ENCODE results near the gene PSMD9. TPM values are rescaled to one million over a fixed set of nuclear protein-coding genes. Genes with fewer than 3 reads are reported as not detected.

PSMD9 gene
- total RNA-seq, 5 donors from 2014 or later (not counting 1 experiment from before 2014, with no cell fraction given), result 42.1 to 57.3 (median 48.1) TPM

GRCh38 chr12:121939992-121940766 lies 51.6 kb downstream of the PSMD9 start:
- Histone ChIP-seq H3K9me3 (no peaks in the 10 kb centered on the region), H3K36me3 (ENCODE audit: control insufficient read depth in 2 of 2, extremely low read depth in 1 of 2, insufficient read depth in 1 of 2, low read length in 1 of 2) (no peaks in the 10 kb centered on the region), H3K27ac (ENCODE audit: low read length) (no peak overlapping the region), H3K4me3 (ENCODE audit: control insufficient read depth in 1 of 2, extremely low read depth in 1 of 2, low read length in 1 of 2) (no peak overlapping the region), H3K4me1 (ENCODE audit: control insufficient read depth in 1 of 2, extremely low read depth in 1 of 2, insufficient read depth in 2 of 2, low read length in 2 of 2) (peaks cover 0 to 2% of the 10 kb centered on the region in 2 experiments), H3K27me3 (replicated peaks in 1 of 2; ENCODE audit: control insufficient read depth in 2 of 2, extremely low read depth in 1 of 2, insufficient read depth in 2 of 2, low read length in 1 of 2) (no peaks in the 10 kb centered on the region)
- H3K36me3 Mint-ChIP-seq, result peaks cover 16% of the 10 kb centered on the region
- H3K27ac Mint-ChIP-seq, result no peak overlapping the region
- 85% methylated on average over 2 of the region's 4 CpGs for WGBS (ENCODE audit: insufficient coverage)
- no peaks in the 10 kb centered on the region for H3K27me3 Mint-ChIP-seq
- CTCF ChIA-PET, result no interaction called here
- H3K4me3 Mint-ChIP-seq, result no peak overlapping the region
- no peak for ATAC-seq (replicated peaks in 1 of 4)
- DNase-seq, result no peak
- H3K4me1 Mint-ChIP-seq, result peaks cover 6 to 7% (median 7%) of the 10 kb centered on the region in 3 donors
- no peaks in the 10 kb centered on the region for H3K9me3 Mint-ChIP-seq
- POLR2A ChIA-PET, result no interaction called here

- H3K4me3 ChIP-seq (ENCODE audit: control insufficient read depth in 1 of 2, extremely low read depth in 1 of 2, low read length in 1 of 2), result no peak overlapping the region
- CTCF ChIA-PET, result no interaction called here
- POLR2A ChIA-PET, result no interaction called here
- WGBS (ENCODE audit: insufficient coverage), result 95% methylated on average over 7 of the region's 15 CpGs
- DNase-seq (no peak), ATAC-seq (replicated peaks in 1 of 4) (no peak)
- Mint-ChIP-seq H3K27ac (no peak overlapping the region), H3K4me3 (no peak overlapping the region), H3K9me3 (no peaks in the 10 kb centered on the region), H3K4me1 (peaks cover 6 to 7% (median 7%) of the 10 kb centered on the region in 3 donors), H3K27me3 (no peaks in the 10 kb centered on the region), H3K36me3 (peaks cover 8% of the 10 kb centered on the region)
- no peak overlapping the region for H3K27ac ChIP-seq (ENCODE audit: low read length)
- H3K36me3 ChIP-seq (ENCODE audit: control insufficient read depth in 2 of 2, extremely low read depth in 1 of 2, insufficient read depth in 1 of 2, low read length in 1 of 2), result no peaks in the 10 kb centered on the region
- peaks cover 0 to 2% of the 10 kb centered on the region in 2 experiments for H3K4me1 ChIP-seq (ENCODE audit: control insufficient read depth in 1 of 2, extremely low read depth in 1 of 2, insufficient read depth in 2 of 2, low read length in 2 of 2)
- no peaks in the 10 kb centered on the region for H3K27me3 ChIP-seq (replicated peaks in 1 of 2; ENCODE audit: control insufficient read depth in 2 of 2, extremely low read depth in 1 of 2, insufficient read depth in 2 of 2, low read length in 1 of 2)
- H3K9me3 ChIP-seq, result no peaks in the 10 kb centered on the region
These were observed 53.6 kb downstream of the PSMD9 start for GRCh38 chr12:121942145-121942718.

GRCh38 chr12:121943926-121944325 lies 55.3 kb downstream of the PSMD9 start:
- Histone ChIP-seq H3K27ac (ENCODE audit: low read length) (no peak overlapping the region), H3K4me1 (ENCODE audit: control insufficient read depth in 1 of 2, extremely low read depth in 1 of 2, insufficient read depth in 2 of 2, low read length in 2 of 2) (peaks cover 0 to 2% of the 10 kb centered on the region in 2 experiments), H3K36me3 (ENCODE audit: control insufficient read depth in 2 of 2, extremely low read depth in 1 of 2, insufficient read depth in 1 of 2, low read length in 1 of 2) (no peaks in the 10 kb centered on the region), H3K9me3 (no peaks in the 10 kb centered on the region), H3K27me3 (replicated peaks in 1 of 2; ENCODE audit: control insufficient read depth in 2 of 2, extremely low read depth in 1 of 2, insufficient read depth in 2 of 2, low read length in 1 of 2) (peaks cover 0 to 3% of the 10 kb centered on the region in 2 experiments), H3K4me3 (ENCODE audit: control insufficient read depth in 1 of 2, extremely low read depth in 1 of 2, low read length in 1 of 2) (no peak overlapping the region)
- H3K36me3 Mint-ChIP-seq, result peaks cover 3% of the 10 kb centered on the region
- H3K27me3 Mint-ChIP-seq, result no peaks in the 10 kb centered on the region
- DNase-seq (no peak), ATAC-seq (replicated peaks in 1 of 4) (no peak)
- no peaks in the 10 kb centered on the region for H3K9me3 Mint-ChIP-seq
- H3K27ac Mint-ChIP-seq, result no peak overlapping the region
- ChIA-PET POLR2A (no interaction called here), CTCF (no interaction called here)
- H3K4me3 Mint-ChIP-seq, result no peak overlapping the region
- H3K4me1 Mint-ChIP-seq, result peaks cover 0 to 2% (median 0%) of the 10 kb centered on the region in 3 donors

- no peak overlapping the region for H3K4me3 Mint-ChIP-seq
- no peak for ATAC-seq (replicated peaks in 1 of 4)
- no peaks in the 10 kb centered on the region for H3K4me1 ChIP-seq (ENCODE audit: control insufficient read depth in 1 of 2, extremely low read depth in 1 of 2, insufficient read depth in 2 of 2, low read length in 2 of 2)
- no peaks in the 10 kb centered on the region for H3K9me3 Mint-ChIP-seq
- H3K36me3 Mint-ChIP-seq, result peaks cover 3% of the 10 kb centered on the region
- H3K9me3 ChIP-seq, result no peaks in the 10 kb centered on the region
- DNase-seq, result no peak
- no peaks in the 10 kb centered on the region for H3K36me3 ChIP-seq (ENCODE audit: control insufficient read depth in 2 of 2, extremely low read depth in 1 of 2, insufficient read depth in 1 of 2, low read length in 1 of 2)
- ChIA-PET CTCF (no interaction called here), POLR2A (no interaction called here)
- H3K4me1 Mint-ChIP-seq, result no peaks in the 10 kb centered on the region
- peaks cover 0 to 3% of the 10 kb centered on the region in 2 experiments for H3K27me3 ChIP-seq (replicated peaks in 1 of 2; ENCODE audit: control insufficient read depth in 2 of 2, extremely low read depth in 1 of 2, insufficient read depth in 2 of 2, low read length in 1 of 2)
- H3K27me3 Mint-ChIP-seq, result no peaks in the 10 kb centered on the region
- WGBS (ENCODE audit: insufficient coverage), result 100% methylated on average over 1 of the region's 2 CpGs
- H3K27ac Mint-ChIP-seq, result no peak overlapping the region
- no peak overlapping the region for H3K27ac ChIP-seq (ENCODE audit: low read length)
- H3K4me3 ChIP-seq (ENCODE audit: control insufficient read depth in 1 of 2, extremely low read depth in 1 of 2, low read length in 1 of 2), result no peak overlapping the region
These were observed 57.9 kb downstream of the PSMD9 start for GRCh38 chr12:121946313-121947025.

GRCh38 chr12:121947981-121948380 lies 59.4 kb downstream of the PSMD9 start:
- no peak overlapping the region for H3K4me3 ChIP-seq (ENCODE audit: control insufficient read depth in 1 of 2, extremely low read depth in 1 of 2, low read length in 1 of 2)
- Mint-ChIP-seq H3K9me3 (no peaks in the 10 kb centered on the region), H3K27me3 (no peaks in the 10 kb centered on the region), H3K36me3 (peaks cover 3% of the 10 kb centered on the region), H3K4me1 (no peaks in the 10 kb centered on the region), H3K4me3 (no peak overlapping the region), H3K27ac (no peak overlapping the region)
- POLR2A ChIA-PET, result no interaction called here
- no peaks in the 10 kb centered on the region for H3K36me3 ChIP-seq (ENCODE audit: control insufficient read depth in 2 of 2, extremely low read depth in 1 of 2, insufficient read depth in 1 of 2, low read length in 1 of 2)
- H3K4me1 ChIP-seq (ENCODE audit: control insufficient read depth in 1 of 2, extremely low read depth in 1 of 2, insufficient read depth in 2 of 2, low read length in 2 of 2), result no peaks in the 10 kb centered on the region
- WGBS (ENCODE audit: insufficient coverage), result no CpG with 5 or more reads among the region's 2 CpGs
- CTCF ChIA-PET, result no interaction called here
- no peak for ATAC-seq (replicated peaks in 1 of 4)
- no peaks in the 10 kb centered on the region for H3K9me3 ChIP-seq
- H3K27me3 ChIP-seq (replicated peaks in 1 of 2; ENCODE audit: control insufficient read depth in 2 of 2, extremely low read depth in 1 of 2, insufficient read depth in 2 of 2, low read length in 1 of 2), result peaks cover 0 to 7% of the 10 kb centered on the region in 2 experiments
- DNase-seq, result no peak
- H3K27ac ChIP-seq (ENCODE audit: low read length), result no peak overlapping the region

- Histone ChIP-seq H3K36me3 (ENCODE audit: control insufficient read depth in 2 of 2, extremely low read depth in 1 of 2, insufficient read depth in 1 of 2, low read length in 1 of 2) (no peaks in the 10 kb centered on the region), H3K27me3 (replicated peaks in 1 of 2; ENCODE audit: control insufficient read depth in 2 of 2, extremely low read depth in 1 of 2, insufficient read depth in 2 of 2, low read length in 1 of 2) (peaks cover 0 to 7% of the 10 kb centered on the region in 2 experiments), H3K4me1 (ENCODE audit: control insufficient read depth in 1 of 2, extremely low read depth in 1 of 2, insufficient read depth in 2 of 2, low read length in 2 of 2) (no peaks in the 10 kb centered on the region), H3K27ac (ENCODE audit: low read length) (no peak overlapping the region), H3K4me3 (ENCODE audit: control insufficient read depth in 1 of 2, extremely low read depth in 1 of 2, low read length in 1 of 2) (no peak overlapping the region), H3K9me3 (no peaks in the 10 kb centered on the region)
- no peak overlapping the region for H3K4me3 Mint-ChIP-seq
- ATAC-seq (replicated peaks in 1 of 4) (no peak), DNase-seq (no peak)
- H3K27me3 Mint-ChIP-seq, result no peaks in the 10 kb centered on the region
- ChIA-PET POLR2A (no interaction called here), CTCF (no interaction called here)
- WGBS (ENCODE audit: insufficient coverage), result 94% methylated on average over 3 of the region's 4 CpGs
- no peaks in the 10 kb centered on the region for H3K4me1 Mint-ChIP-seq
- H3K36me3 Mint-ChIP-seq, result no peaks in the 10 kb centered on the region
- no peaks in the 10 kb centered on the region for H3K9me3 Mint-ChIP-seq
- H3K27ac Mint-ChIP-seq, result no peak overlapping the region
These were observed 61.2 kb downstream of the PSMD9 start for GRCh38 chr12:121949648-121950397.
